B cell (primary cell): ENCODE results near the gene ANKRD35. TPM values are rescaled to one million over a fixed set of nuclear protein-coding genes. Genes with fewer than 3 reads are reported as not detected.
A peak's percentile ranks its signal among the peaks of the same experiment; 100 is the strongest.

Experiments used
- ATAC-seq: fragments of 200-7000 bp; cut with Tn5 transposase; one replicate; pipeline ENCODE4 v1.10.0; 2021; ENCODE audit warnings: low read depth, mild to moderate bottlenecking, moderate number of reproducible peaks, moderate library complexity
- CTCF ChIA-PET: fragments of 350-600 bp; sonication (Branson Sonifier 250); formaldehyde crosslinking; loops from one replicate; lab custom pipeline; 2021; ENCODE audit warnings: antibody characterized with exemption, inconsistent platforms; lab: Charles Lee
- POLR2A ChIA-PET: fragments of 350-600 bp; sonication (Branson Sonifier 250); formaldehyde crosslinking; loops from one replicate; lab custom pipeline; 2021; ENCODE audit warnings: antibody characterized with exemption; lab: Charles Lee
- DNase-seq: peaks from one replicate; pipeline ENCODE4 v3.0.0; 2013
- H2AFZ ChIP-seq: 2 replicates; pipeline ENCODE4 v1.6.1; 2012; ENCODE audit warnings: mild to moderate bottlenecking, low read depth, low read length; ENCODE audit not compliant: insufficient read depth, poor library complexity, severe bottlenecking
- H3K27ac ChIP-seq, 2 donors: 1 replicate in 1 of 2; 2 replicates in 1 of 2; pipeline ENCODE4 v1.5.1; 2012 to 2013; ENCODE audit warnings: low read length in 2 of 2, mild to moderate bottlenecking in 2 of 2, moderate library complexity in 1 of 2
- H3K27me3 ChIP-seq, 4 experiments: fragments of 200-600 bp in 1 of 4; sonication (generic) in 1 of 4; replicated peaks in 1 of 4; 1 replicate in 2 of 4; 2 replicates in 2 of 4; pipeline versions ENCODE4 v1.6.1 to v1.7.0; 2013 to 2016; ENCODE audit warnings: low read length in 3 of 4, mild to moderate bottlenecking in 2 of 4, mixed read lengths in 1 of 4, moderate library complexity in 1 of 4; ENCODE audit not compliant: insufficient read depth in 4 of 4, control insufficient read depth in 3 of 4; ENCODE audit errors: control extremely low read depth in 1 of 4
- H3K36me3 ChIP-seq, 2 experiments: replicated peaks in 1 of 2; 1 replicate in 1 of 2; 2 replicates in 1 of 2; pipeline versions ENCODE4 v1.6.1 to v1.7.1; 2013; ENCODE audit warnings: low read length in 1 of 2; ENCODE audit not compliant: insufficient read depth in 2 of 2, control insufficient read depth in 1 of 2; ENCODE audit errors: control extremely low read depth in 1 of 2, extremely low read depth in 1 of 2
- H3K4me1 ChIP-seq, 2 donors: fragments of 200-600 bp in 1 of 2; sonication (generic) in 1 of 2; 1 replicate in 1 of 2; 2 replicates in 1 of 2; pipeline versions ENCODE4 v1.5.1 to v1.6.1; 2013 to 2017; ENCODE audit warnings: low read length in 2 of 2; ENCODE audit not compliant: control insufficient read depth in 2 of 2, insufficient read depth in 2 of 2
- H3K4me2 ChIP-seq: replicated peaks from 2 replicates; pipeline ENCODE3; 2012; ENCODE audit warnings: mild to moderate bottlenecking, low read depth, low read length; ENCODE audit not compliant: poor library complexity, severe bottlenecking
- H3K4me3 ChIP-seq, 5 experiments: fragments of 200-600 bp in 1 of 5; sonication (generic) in 1 of 5; 1 replicate in 3 of 5; 2 replicates in 2 of 5; pipeline versions ENCODE4 v1.5.1 to v1.7.0; 2011 to 2016; ENCODE audit warnings: low read length in 4 of 5, mild to moderate bottlenecking in 4 of 5, low read depth in 2 of 5, control low read depth in 1 of 5, moderate library complexity in 1 of 5; ENCODE audit not compliant: insufficient read depth in 1 of 5; ENCODE audit errors: control extremely low read depth in 1 of 5, extremely low read depth in 1 of 5
- H3K79me2 ChIP-seq: fragments of 200-600 bp; sonication (generic); one replicate; pipeline ENCODE4 v1.6.0; 2016; ENCODE audit warnings: low read length; ENCODE audit not compliant: control insufficient read depth, insufficient read depth
- H3K9ac ChIP-seq: fragments of 200-600 bp; sonication (generic); 2 replicates; pipeline ENCODE4 v1.6.1; 2017; ENCODE audit warnings: mild to moderate bottlenecking, low read length, moderate library complexity
- H3K9me3 ChIP-seq, 3 donors: one replicate each; pipeline versions ENCODE4 v1.6.1 to v1.7.1; 2013; ENCODE audit warnings: low read length in 2 of 3; ENCODE audit not compliant: control insufficient read depth in 2 of 3, insufficient read depth in 1 of 3; ENCODE audit errors: control extremely low read depth in 1 of 3
- H4K20me1 ChIP-seq: 2 replicates; pipeline ENCODE4 v1.6.0; 2012; ENCODE audit warnings: mild to moderate bottlenecking, low read length; ENCODE audit not compliant: insufficient read depth, control insufficient read depth, poor library complexity, severe bottlenecking
- H3K27ac Mint-ChIP-seq: one replicate; pipeline ENCODE4 v1.8.0; 2021; ENCODE audit warnings: mixed read lengths
- H3K27me3 Mint-ChIP-seq: one replicate; pipeline ENCODE4 v1.8.0; 2021; ENCODE audit warnings: mixed read lengths
- H3K4me1 Mint-ChIP-seq: one replicate; pipeline ENCODE4 v1.8.0; 2021; ENCODE audit warnings: mixed read lengths
- H3K4me3 Mint-ChIP-seq: one replicate; pipeline ENCODE4 v1.8.0; 2021; ENCODE audit warnings: mixed read lengths
- H3K9me3 Mint-ChIP-seq: one replicate; pipeline ENCODE4 v1.8.0; 2022; ENCODE audit warnings: mixed read lengths; ENCODE audit not compliant: insufficient read depth
- EZH2 ChIP-seq: IDR thresholded peaks from 2 replicates; pipeline ENCODE4 v1.6.1; 2012; ENCODE audit warnings: borderline replicate concordance, low read depth, mild to moderate bottlenecking, moderate library complexity, low read length; ENCODE audit not compliant: insufficient read depth, poor library complexity, severe bottlenecking
- intact Hi-C: fragments of 100-400 bp; cut with micrococcal nuclease; formaldehyde crosslinking; loops from one replicate; pipeline ENCODE4 v1.10.0; 2022
- polyA plus RNA-seq: library from polyadenylated mRNA; depleted of rRNA; stranded (reverse); fragments of >200 nt; gene quantifications from 2 replicates; pipeline ENCODE4 v1.2.3, GENCODE V29; 2012
- total RNA-seq, 2 donors: library from RNA; stranded (reverse); fragments of 120-200 nt in 1 of 2; gene quantifications; 1 replicate in 1 of 2; 2 replicates in 1 of 2; pipeline versions ENCODE4 v1.2.3 to v1.2.4, GENCODE V29; 2013 to 2022
- TF ChIP-seq, protein P1 (sequence below): fragments of 200-600 bp; IDR thresholded peaks from one replicate; pipeline ENCODE4 v1.8.0; 2022; ENCODE audit warnings: antibody characterized with exemption, mild to moderate bottlenecking

Gene ANKRD35
- total and polyA plus RNA-seq, 2 donors (not counting 1 experiment from before 2014, with no cell fraction given), result 0.04 TPM; not detected in 1

DNA sequence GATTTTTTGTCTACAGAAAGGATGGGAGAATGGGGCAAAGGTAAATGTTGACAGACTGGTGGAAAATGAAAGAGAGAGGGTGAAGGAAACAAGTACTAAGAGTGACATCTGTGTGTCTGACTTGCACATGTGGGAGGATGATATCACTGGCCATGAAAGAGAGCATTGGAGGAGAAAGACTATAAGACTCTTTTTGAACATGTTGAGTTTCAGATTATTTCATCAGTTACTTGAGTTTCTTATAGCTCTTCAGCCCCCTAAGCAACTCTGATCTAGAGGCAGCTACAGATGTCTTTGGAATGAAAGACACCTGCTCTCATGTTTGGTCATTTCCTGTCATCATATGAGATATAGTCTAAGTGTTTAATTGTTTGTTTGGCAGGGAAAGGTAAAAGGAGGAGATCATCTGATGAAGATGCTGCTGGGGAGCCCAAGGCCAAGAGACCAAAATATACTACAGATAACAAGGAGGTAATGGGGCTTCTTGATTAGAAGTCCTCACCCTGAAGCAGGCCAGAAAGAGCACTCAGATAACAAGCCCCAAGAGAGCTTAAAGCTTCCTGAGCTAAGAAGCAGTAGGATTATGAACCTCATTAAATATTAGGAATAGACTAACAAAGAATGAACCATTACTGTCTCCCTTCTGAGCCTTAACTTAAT lies 57.2 kb downstream of the ANKRD35 start:
- Histone ChIP-seq H3K4me1 (peaks cover 12 to 13% of the 10 kb centered on the region in 2 donors), H3K9ac (no peak overlapping the region), H3K4me2 (no peak overlapping the region), H3K36me3 (peaks cover 13 to 69% of the 10 kb centered on the region in 2 experiments), H2AFZ (no peak overlapping the region), H3K4me3 (no peak overlapping the region), H3K9me3 (no peaks in the 10 kb centered on the region), H3K27ac (no peak overlapping the region), H3K79me2 (peaks cover 25% of the 10 kb centered on the region), H4K20me1 (peaks cover 4% of the 10 kb centered on the region), H3K27me3 (no peaks in the 10 kb centered on the region)
- ChIA-PET POLR2A (interaction anchor here (1.6 kb wide), 1 partner anchor 17 kb away, joined by 14 read pairs; the partner anchor contains the start of gene NUDT17), CTCF (interaction anchor here (1.5 to 2.4 kb wide), 2 partner anchors 17 to 80 kb away, joined by 4 to 7 read pairs; partner anchors contain the start of gene NUDT17)
- TF ChIP-seq, protein P1, sequence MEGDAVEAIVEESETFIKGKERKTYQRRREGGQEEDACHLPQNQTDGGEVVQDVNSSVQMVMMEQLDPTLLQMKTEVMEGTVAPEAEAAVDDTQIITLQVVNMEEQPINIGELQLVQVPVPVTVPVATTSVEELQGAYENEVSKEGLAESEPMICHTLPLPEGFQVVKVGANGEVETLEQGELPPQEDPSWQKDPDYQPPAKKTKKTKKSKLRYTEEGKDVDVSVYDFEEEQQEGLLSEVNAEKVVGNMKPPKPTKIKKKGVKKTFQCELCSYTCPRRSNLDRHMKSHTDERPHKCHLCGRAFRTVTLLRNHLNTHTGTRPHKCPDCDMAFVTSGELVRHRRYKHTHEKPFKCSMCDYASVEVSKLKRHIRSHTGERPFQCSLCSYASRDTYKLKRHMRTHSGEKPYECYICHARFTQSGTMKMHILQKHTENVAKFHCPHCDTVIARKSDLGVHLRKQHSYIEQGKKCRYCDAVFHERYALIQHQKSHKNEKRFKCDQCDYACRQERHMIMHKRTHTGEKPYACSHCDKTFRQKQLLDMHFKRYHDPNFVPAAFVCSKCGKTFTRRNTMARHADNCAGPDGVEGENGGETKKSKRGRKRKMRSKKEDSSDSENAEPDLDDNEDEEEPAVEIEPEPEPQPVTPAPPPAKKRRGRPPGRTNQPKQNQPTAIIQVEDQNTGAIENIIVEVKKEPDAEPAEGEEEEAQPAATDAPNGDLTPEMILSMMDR, result no peak
- TF ChIP-seq EZH2, result no peak
- peaks cover 27% of the 10 kb centered on the region for H3K4me1 Mint-ChIP-seq
- no peaks in the 10 kb centered on the region for H3K27me3 Mint-ChIP-seq
- ATAC-seq (no peak), DNase-seq (no peak)
- no peaks in the 10 kb centered on the region for H3K9me3 Mint-ChIP-seq
- H3K4me3 Mint-ChIP-seq, result no peak overlapping the region
- peak overlapping the region; percentile 16 for H3K27ac Mint-ChIP-seq
- intact Hi-C loops, result no loop called here

DNA sequence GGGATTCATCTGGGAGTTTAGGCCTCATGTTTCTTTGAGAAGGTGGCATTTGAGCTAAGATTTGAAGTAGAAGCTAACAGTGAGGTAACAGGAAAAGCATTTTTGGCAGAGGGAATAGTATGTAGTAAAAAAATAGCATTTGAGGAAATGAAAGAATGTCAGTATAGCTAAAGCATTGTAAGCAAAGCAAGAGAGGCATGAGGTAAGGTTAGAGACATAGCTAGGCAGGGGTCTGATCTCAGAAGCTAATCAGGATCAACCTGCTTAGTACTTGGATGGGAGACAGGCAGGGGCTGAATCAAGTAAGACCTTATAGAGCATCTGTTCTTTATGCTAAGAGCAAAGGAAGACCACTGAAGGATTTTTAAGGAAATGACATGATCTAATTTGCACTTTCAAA lies 57.7 kb downstream of the ANKRD35 start:
- DNase-seq (no peak), ATAC-seq (no peak)
- H3K27me3 ChIP-seq, result no peaks in the 10 kb centered on the region
- H4K20me1 ChIP-seq, result peaks cover 4% of the 10 kb centered on the region
- intact Hi-C loops, result no loop called here
- no peak overlapping the region for H2AFZ ChIP-seq
- ChIA-PET CTCF (interaction anchor here (1.5 to 2.4 kb wide), 2 partner anchors 17 to 80 kb away, joined by 4 to 7 read pairs; partner anchors contain the start of gene NUDT17), POLR2A (interaction anchor here (0.7 to 1.6 kb wide), 2 partner anchors 17 to 31 kb away, joined by 3 to 14 read pairs; partner anchors contain the start of genes NUDT17 and PIAS3)
- H3K4me2 ChIP-seq, result no peak overlapping the region
- peaks cover 27% of the 10 kb centered on the region for H3K79me2 ChIP-seq
- no peak overlapping the region for H3K4me3 ChIP-seq
- Mint-ChIP-seq H3K27ac (no peak overlapping the region), H3K9me3 (no peaks in the 10 kb centered on the region), H3K4me3 (no peak overlapping the region), H3K27me3 (no peaks in the 10 kb centered on the region), H3K4me1 (peaks cover 27% of the 10 kb centered on the region)
- peaks cover 12 to 13% of the 10 kb centered on the region in 2 donors for H3K4me1 ChIP-seq
- no peak for TF ChIP-seq EZH2
- TF ChIP-seq, protein P1, result no peak
- no peaks in the 10 kb centered on the region for H3K9me3 ChIP-seq
- H3K27ac ChIP-seq, result no peak overlapping the region
- peaks cover 11 to 63% of the 10 kb centered on the region in 2 experiments for H3K36me3 ChIP-seq
- no peak overlapping the region for H3K9ac ChIP-seq
